Activated CD4-positive, alpha-beta T cell treated with anti-CD3 and anti-CD28 coated beads for 4 hours (primary cell): ENCODE data around the gene CDC37.

Experiments
- DNase-seq, 2 donors: peaks; one replicate each; pipeline ENCODE4 v3.0.0-alpha.2; 2020

CDC37 gene

DNA sequence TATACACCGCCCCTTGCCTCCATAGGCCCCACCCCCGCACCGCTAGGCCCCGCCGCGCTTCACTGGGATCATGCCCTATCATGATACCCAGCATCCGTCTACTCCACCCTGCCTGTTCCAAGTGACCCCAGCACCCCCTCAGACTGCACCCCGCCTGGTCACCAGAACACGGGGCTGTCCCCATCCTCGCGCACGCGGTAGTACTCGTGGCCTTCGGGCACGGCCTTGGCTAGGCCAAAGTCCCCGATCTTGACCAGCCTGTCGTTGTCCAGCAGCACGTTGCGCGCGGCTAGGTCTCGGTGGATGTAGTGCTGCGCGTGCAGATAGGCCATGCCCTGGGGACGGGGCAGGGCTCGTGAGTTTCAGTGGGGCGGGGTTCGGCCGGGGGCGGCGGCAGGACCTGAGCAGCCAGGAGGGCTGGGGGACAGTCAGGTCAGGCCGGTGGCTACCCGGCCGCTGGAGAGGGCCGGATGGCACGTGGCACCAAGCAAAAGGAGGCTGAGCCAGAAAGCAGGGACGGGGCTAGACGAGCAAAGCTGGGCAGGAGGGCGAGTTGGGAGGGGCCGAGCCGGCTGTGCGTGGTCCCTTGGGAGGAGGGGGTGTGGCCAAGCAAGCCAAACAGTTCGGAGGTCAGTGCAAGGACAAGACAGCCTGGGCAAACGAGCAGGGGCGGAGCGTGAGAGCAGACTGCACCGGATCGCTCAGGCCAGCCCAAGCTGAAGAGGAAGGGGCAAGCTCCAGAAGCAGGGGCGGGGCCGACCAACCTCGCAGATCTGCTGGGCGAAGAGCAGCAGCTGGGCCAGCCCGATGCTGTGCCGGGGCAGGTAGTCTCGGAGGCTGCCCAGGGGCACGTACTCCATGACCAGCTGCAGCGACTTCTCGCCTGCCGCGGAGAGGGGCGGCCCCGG, 50.3 kb downstream of the CDC37 start:
- no peak for DNase-seq

DNA sequence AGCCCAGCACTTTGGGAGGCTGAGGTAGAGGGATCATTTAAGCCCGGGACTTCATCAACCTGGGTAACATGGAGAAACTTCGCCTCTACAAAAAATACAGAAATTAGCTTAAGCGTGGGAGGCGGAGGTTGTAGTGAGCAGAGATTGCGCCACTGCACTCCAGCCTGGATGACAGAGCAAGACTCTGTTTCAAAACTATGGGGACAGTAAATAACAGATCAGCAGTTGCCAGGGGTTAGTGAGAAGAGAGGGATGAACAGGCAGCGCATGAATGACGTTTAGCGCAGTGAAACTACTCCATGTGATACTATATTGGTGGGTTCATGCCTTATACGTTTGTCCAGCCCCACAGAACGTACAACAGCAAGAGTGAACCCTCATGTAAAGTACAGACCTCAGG, 56.8 kb downstream of the CDC37 start:
- no peak for DNase-seq

DNA sequence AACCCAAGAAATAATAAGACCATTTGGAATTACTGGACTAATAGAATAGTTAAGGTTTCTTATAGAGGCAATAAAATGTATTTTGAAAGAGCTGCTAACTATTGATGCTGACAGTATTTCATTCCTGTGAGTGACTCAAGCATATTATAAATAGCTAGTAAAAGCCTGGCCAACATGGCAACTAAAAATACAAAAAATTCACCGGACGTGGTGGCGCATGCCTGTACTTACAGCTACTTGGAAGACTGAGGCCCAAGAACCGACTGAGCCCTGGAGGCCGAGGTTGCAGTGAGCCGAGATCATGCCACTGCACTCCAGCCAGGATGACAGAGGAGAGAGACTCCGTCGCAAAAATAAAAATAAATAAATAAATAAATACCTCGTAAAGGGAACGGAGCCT, 58.6 kb downstream of the CDC37 start:
- no peak for DNase-seq

DNA sequence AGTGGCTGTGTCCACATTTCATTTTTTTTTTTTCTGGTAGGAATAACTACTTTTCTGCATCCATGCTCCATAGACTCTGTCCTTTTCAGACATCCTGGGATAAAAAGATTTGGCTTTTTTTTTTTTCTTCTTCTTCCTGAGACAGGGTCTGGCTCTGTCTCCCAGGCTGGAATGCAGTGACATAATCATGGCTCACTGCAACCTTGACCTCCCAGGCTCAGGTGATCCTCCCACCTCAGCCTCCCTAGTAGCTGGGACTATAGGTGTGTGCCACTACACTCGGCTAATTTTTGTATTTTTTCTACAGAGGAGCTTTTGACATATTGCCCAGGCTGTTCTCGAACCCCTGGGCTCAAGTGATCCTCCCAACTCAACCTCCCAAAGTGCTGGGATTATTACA, 59.8 kb downstream of the CDC37 start:
- no peak for DNase-seq
